SK-N-SH (cell line): Measurements from ENCODE around the gene FGD2.

ENCODE experiments used
- JUND ChIP-seq: IDR thresholded peaks from 2 replicates; pipeline ENCODE4 v1.4.0; 2012
- NRF1 ChIP-seq: IDR thresholded peaks from 2 replicates; pipeline ENCODE4 v1.6.1; 2012; ENCODE audit warnings: low read depth, mild to moderate bottlenecking, low read length
- TF ChIP-seq, protein P1 (sequence below): fragments of 200-600 bp; sonication (generic); IDR thresholded peaks from 2 replicates; pipeline ENCODE4 v1.6.1; 2017; ENCODE audit warnings: antibody characterized with exemption, mild to moderate bottlenecking, moderate library complexity

DNA sequence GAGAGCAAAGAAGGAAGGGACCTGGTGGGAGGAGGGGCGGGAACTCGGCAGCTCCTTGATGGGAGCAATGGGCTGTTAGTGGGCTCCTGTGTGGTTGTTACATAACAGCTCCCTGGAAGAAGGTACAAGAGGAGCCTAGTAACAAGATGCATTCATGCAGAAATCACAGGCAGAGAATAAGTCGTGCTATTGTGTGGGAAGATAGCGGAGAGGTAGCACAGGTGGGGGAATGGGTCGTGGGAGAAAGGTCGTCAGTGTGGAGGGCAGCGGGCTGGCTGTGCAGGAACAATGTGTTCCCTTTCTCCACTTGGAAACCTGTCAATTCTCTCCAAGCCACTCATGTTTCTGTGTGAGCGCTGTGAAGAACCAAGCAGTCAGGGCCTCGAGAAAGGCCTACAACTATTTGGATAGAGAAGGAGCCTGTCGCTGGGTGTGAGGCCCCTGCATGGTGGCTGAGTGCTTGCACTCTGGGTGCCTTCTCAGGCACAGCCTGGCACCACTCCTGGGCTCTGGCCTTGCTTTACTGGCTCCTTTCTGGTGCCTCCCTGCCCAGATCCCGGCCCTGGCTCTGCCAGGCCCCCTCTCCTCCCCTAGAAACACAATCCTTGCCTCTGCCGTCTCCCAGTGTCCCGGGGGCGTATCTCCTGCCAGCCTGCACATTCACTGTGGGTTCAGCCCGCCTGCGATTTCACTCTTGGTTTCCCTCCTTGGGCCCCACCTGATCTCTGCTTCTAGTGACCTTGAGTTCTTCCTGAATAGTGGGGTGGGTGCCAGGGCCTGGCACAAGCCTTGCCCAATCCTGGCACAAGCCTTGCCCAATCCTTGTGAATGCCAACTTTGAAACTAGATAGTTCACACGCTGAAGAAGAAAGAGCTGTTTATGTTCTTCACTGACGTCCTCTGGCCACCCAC, 7.4 kb upstream of the FGD2 start:
- TF ChIP-seq NRF1 (no peak), JUND (no peak)
- TF ChIP-seq, protein P1, sequence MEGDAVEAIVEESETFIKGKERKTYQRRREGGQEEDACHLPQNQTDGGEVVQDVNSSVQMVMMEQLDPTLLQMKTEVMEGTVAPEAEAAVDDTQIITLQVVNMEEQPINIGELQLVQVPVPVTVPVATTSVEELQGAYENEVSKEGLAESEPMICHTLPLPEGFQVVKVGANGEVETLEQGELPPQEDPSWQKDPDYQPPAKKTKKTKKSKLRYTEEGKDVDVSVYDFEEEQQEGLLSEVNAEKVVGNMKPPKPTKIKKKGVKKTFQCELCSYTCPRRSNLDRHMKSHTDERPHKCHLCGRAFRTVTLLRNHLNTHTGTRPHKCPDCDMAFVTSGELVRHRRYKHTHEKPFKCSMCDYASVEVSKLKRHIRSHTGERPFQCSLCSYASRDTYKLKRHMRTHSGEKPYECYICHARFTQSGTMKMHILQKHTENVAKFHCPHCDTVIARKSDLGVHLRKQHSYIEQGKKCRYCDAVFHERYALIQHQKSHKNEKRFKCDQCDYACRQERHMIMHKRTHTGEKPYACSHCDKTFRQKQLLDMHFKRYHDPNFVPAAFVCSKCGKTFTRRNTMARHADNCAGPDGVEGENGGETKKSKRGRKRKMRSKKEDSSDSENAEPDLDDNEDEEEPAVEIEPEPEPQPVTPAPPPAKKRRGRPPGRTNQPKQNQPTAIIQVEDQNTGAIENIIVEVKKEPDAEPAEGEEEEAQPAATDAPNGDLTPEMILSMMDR: no peak
